Liver (tissue), 9 donors: ENCODE measurements around the gene SGMS1. TPM values are rescaled to one million over a fixed set of nuclear protein-coding genes. Genes with fewer than 3 reads are reported as not detected.

ENCODE experiments used
- DNase-seq: peaks from one replicate; pipeline ENCODE4 v3.0.0-alpha.2; 2017; ENCODE audit warnings: low spot score
- H3K27ac ChIP-seq, 2 donors: one replicate each; pipeline ENCODE4 v1.7.0; 2013; ENCODE audit warnings: inconsistent platforms in 2 of 2, low read length in 2 of 2, control low read depth in 1 of 2, low read depth in 1 of 2, mild to moderate bottlenecking in 1 of 2
- H3K27me3 ChIP-seq, 4 donors: one replicate each; pipeline versions ENCODE4 v1.6.1 to v1.7.0; 2013; ENCODE audit warnings: low read length in 3 of 4, inconsistent platforms in 1 of 4, mild to moderate bottlenecking in 1 of 4, moderate library complexity in 1 of 4; ENCODE audit not compliant: control insufficient read depth in 4 of 4, insufficient read depth in 4 of 4
- H3K36me3 ChIP-seq, 4 donors: one replicate each; pipeline versions ENCODE4 v1.6.1 to v1.7.0; 2013; ENCODE audit warnings: low read length in 3 of 4, mild to moderate bottlenecking in 3 of 4, low read depth in 1 of 4, moderate library complexity in 1 of 4; ENCODE audit not compliant: control insufficient read depth in 4 of 4, insufficient read depth in 3 of 4
- H3K4me1 ChIP-seq, 4 donors: one replicate each; pipeline versions ENCODE4 v1.6.1 to v1.7.0; 2013; ENCODE audit warnings: low read length in 3 of 4, mild to moderate bottlenecking in 3 of 4, moderate library complexity in 1 of 4; ENCODE audit not compliant: control insufficient read depth in 4 of 4, insufficient read depth in 4 of 4
- H3K4me3 ChIP-seq, 3 donors: one replicate each; pipeline versions ENCODE4 v1.6.1 to v1.7.0; 2013; ENCODE audit warnings: low read length in 3 of 3, control low read depth in 1 of 3, low read depth in 1 of 3, mild to moderate bottlenecking in 1 of 3
- H3K9ac ChIP-seq, 2 donors: one replicate each; pipeline ENCODE4 v1.7.0; 2013; ENCODE audit warnings: low read length in 2 of 2, mild to moderate bottlenecking in 2 of 2, moderate library complexity in 2 of 2, control low read depth in 1 of 2, low read depth in 1 of 2
- H3K9me3 ChIP-seq, 4 donors: one replicate each; pipeline versions ENCODE4 v1.6.1 to v1.7.0; 2013; ENCODE audit warnings: low read length in 3 of 4; ENCODE audit not compliant: control insufficient read depth in 4 of 4
- EGR1 ChIP-seq, 2 donors: IDR thresholded peaks; 2 replicates each; pipeline ENCODE4 v1.6.1; 2016 to 2018; ENCODE audit warnings: antibody characterized with exemption in 2 of 2, low read depth in 2 of 2
- FOXA1 ChIP-seq: IDR thresholded peaks from 2 replicates; pipeline ENCODE4 v1.6.1; 2016; ENCODE audit warnings: antibody characterized with exemption
- FOXA2 ChIP-seq: IDR thresholded peaks from 2 replicates; pipeline ENCODE4 v1.6.1; 2016; ENCODE audit warnings: antibody characterized with exemption
- GABPA ChIP-seq, 2 donors: IDR thresholded peaks in 1 of 2; conservative IDR thresholded peaks in 1 of 2; 2 replicates each; pipeline ENCODE4 v1.6.1; 2016; ENCODE audit warnings: antibody characterized with exemption in 2 of 2, mild to moderate bottlenecking in 1 of 2, moderate library complexity in 1 of 2
- HNF4A ChIP-seq, 2 donors: conservative IDR thresholded peaks; 2 replicates each; pipeline ENCODE4 v1.6.1; 2016; ENCODE audit warnings: antibody characterized with exemption in 2 of 2, mild to moderate bottlenecking in 2 of 2
- HNF4G ChIP-seq: IDR thresholded peaks from 2 replicates; pipeline ENCODE4 v1.6.1; 2016; ENCODE audit warnings: antibody characterized with exemption
- JUND ChIP-seq, 2 donors: IDR thresholded peaks; 2 replicates each; pipeline ENCODE4 v1.6.1; 2016; ENCODE audit warnings: antibody characterized with exemption in 2 of 2
- NR2F2 ChIP-seq: IDR thresholded peaks from 2 replicates; pipeline ENCODE4 v1.6.1; 2016; ENCODE audit warnings: antibody characterized with exemption
- RAD21 ChIP-seq, 2 donors: IDR thresholded peaks; 2 replicates each; pipeline ENCODE4 v1.6.1; 2016; ENCODE audit warnings: antibody characterized with exemption in 2 of 2, mild to moderate bottlenecking in 2 of 2
- RXRA ChIP-seq, 2 donors: IDR thresholded peaks; 2 replicates each; pipeline ENCODE4 v1.6.1; 2017 to 2018; ENCODE audit warnings: antibody characterized with exemption in 2 of 2, mild to moderate bottlenecking in 1 of 2
- SP1 ChIP-seq: IDR thresholded peaks from 2 replicates; pipeline ENCODE4 v1.6.1; 2018; ENCODE audit warnings: antibody characterized with exemption, mild to moderate bottlenecking
- TAF1 ChIP-seq: conservative IDR thresholded peaks from 2 replicates; pipeline ENCODE4 v1.6.1; 2016; ENCODE audit warnings: antibody characterized with exemption, mild to moderate bottlenecking
- YY1 ChIP-seq: IDR thresholded peaks from 2 replicates; pipeline ENCODE4 v1.6.1; 2016; ENCODE audit warnings: antibody characterized with exemption, mild to moderate bottlenecking
- WGBS: extraction: QIAGEN DNeasy Blood & Tissue Kit; methylation state at CpG from one replicate; pipeline ENCODE4 v1.1.7; 2013; 5-methylcytosine and 5-hydroxymethylcytosine counted together
- polyA plus RNA-seq, 2 donors: library from polyadenylated mRNA; stranded (reverse) in 1 of 2; unstranded in 1 of 2; fragments of 200-250 nt in 1 of 2; fragments of >200 nt in 1 of 2; fragmentation: Nextera tagmentation in 1 of 2; extraction: Ambion mirVana in 1 of 2; gene quantifications; one replicate each; pipeline versions ENCODE4 v1.2.1 to v1.2.3, GENCODE V29; 2013 to 2015
- total RNA-seq, 2 donors: library from RNA; depleted of rRNA; stranded (reverse); fragments of >200 nt; gene quantifications; one replicate each; pipeline ENCODE4 v1.2.3, GENCODE V29; 2014
- TF ChIP-seq, protein P1 (sequence below): IDR thresholded peaks from 2 replicates; pipeline ENCODE4 v1.6.1; 2016; ENCODE audit warnings: antibody characterized with exemption
- TF ChIP-seq, protein P2 (sequence below): IDR thresholded peaks from 2 replicates; pipeline ENCODE4 v1.6.1; 2016; ENCODE audit warnings: antibody characterized with exemption, mild to moderate bottlenecking
- TF ChIP-seq, protein P3 (sequence below): IDR thresholded peaks from 2 replicates; pipeline ENCODE4 v1.6.1; 2016; ENCODE audit warnings: antibody characterized with exemption
- TF ChIP-seq, protein P4 (sequence below): IDR thresholded peaks from 2 replicates; pipeline ENCODE4 v1.6.1; 2016; ENCODE audit warnings: antibody characterized with exemption
- TF ChIP-seq, protein P5 (sequence below): fragments of 150-350 bp; IDR thresholded peaks from 2 replicates; pipeline ENCODE4 v1.5.1; 2017; ENCODE audit warnings: improper control_type of control experiment, low read depth, low read length; ENCODE audit not compliant: missing input control
- donor health status: healthy.
- donor health status: healthy.
- donor health status: healthy.
- donor health status: healthy.
- donor health status: healthy.

Gene SGMS1
- total and polyA plus RNA-seq, 4 donors: 6.8 to 98.2 (median 21.1) TPM

DNA sequence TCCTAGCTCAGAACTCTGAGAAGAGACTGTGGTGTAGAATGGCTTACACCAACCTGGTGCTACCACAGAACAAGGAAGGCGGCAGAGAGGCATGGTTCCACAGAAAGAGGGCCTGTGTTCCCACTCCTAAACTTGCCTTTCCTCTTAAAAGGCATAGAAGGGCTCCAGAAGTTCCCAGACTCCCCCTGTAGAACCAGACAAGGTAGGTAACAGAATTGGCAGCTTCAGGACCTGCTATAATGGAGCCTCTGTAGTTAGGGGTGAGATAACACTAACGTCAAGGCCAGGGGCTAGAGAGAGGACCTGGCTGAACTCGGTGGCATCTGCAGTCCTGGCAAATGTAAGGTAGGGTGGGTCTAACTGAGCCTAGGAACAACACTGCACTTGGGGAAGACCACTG, 26.7 kb upstream of the SGMS1 start:
- H3K4me3 ChIP-seq: no peak overlapping the region
- no peaks in the 10 kb centered on the region for H3K9me3 ChIP-seq
- H3K9ac ChIP-seq: no peak overlapping the region
- TF ChIP-seq JUND (IDR thresholded peaks at IDR 0.05): no peak
- TF ChIP-seq RXRA (IDR thresholded peaks at IDR 0.05): no peak
- no peak for TF ChIP-seq FOXA2
- no peak for TF ChIP-seq YY1
- no peak for TF ChIP-seq HNF4G
- TF ChIP-seq HNF4A (conservative IDR thresholded peaks at IDR 0.05): no peak
- TF ChIP-seq, protein P1, sequence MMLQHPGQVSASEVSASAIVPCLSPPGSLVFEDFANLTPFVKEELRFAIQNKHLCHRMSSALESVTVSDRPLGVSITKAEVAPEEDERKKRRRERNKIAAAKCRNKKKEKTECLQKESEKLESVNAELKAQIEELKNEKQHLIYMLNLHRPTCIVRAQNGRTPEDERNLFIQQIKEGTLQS: no peak
- TF ChIP-seq RAD21 (IDR thresholded peaks at IDR 0.05): no peak
- TF ChIP-seq FOXA1: no peak
- no peak for TF ChIP-seq SP1
- no peak for TF ChIP-seq TAF1
- no peak for TF ChIP-seq EGR1 (IDR thresholded peaks at IDR 0.05; ENCODE audit: low read depth in 2 of 2)
- TF ChIP-seq NR2F2: no peak
- TF ChIP-seq, protein P2, sequence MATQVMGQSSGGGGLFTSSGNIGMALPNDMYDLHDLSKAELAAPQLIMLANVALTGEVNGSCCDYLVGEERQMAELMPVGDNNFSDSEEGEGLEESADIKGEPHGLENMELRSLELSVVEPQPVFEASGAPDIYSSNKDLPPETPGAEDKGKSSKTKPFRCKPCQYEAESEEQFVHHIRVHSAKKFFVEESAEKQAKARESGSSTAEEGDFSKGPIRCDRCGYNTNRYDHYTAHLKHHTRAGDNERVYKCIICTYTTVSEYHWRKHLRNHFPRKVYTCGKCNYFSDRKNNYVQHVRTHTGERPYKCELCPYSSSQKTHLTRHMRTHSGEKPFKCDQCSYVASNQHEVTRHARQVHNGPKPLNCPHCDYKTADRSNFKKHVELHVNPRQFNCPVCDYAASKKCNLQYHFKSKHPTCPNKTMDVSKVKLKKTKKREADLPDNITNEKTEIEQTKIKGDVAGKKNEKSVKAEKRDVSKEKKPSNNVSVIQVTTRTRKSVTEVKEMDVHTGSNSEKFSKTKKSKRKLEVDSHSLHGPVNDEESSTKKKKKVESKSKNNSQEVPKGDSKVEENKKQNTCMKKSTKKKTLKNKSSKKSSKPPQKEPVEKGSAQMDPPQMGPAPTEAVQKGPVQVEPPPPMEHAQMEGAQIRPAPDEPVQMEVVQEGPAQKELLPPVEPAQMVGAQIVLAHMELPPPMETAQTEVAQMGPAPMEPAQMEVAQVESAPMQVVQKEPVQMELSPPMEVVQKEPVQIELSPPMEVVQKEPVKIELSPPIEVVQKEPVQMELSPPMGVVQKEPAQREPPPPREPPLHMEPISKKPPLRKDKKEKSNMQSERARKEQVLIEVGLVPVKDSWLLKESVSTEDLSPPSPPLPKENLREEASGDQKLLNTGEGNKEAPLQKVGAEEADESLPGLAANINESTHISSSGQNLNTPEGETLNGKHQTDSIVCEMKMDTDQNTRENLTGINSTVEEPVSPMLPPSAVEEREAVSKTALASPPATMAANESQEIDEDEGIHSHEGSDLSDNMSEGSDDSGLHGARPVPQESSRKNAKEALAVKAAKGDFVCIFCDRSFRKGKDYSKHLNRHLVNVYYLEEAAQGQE: no peak
- TF ChIP-seq GABPA (IDR thresholded peaks at IDR 0.05 in 1 of 2, conservative IDR thresholded peaks at IDR 0.05 in 1 of 2): no peak
- TF ChIP-seq, protein P3, sequence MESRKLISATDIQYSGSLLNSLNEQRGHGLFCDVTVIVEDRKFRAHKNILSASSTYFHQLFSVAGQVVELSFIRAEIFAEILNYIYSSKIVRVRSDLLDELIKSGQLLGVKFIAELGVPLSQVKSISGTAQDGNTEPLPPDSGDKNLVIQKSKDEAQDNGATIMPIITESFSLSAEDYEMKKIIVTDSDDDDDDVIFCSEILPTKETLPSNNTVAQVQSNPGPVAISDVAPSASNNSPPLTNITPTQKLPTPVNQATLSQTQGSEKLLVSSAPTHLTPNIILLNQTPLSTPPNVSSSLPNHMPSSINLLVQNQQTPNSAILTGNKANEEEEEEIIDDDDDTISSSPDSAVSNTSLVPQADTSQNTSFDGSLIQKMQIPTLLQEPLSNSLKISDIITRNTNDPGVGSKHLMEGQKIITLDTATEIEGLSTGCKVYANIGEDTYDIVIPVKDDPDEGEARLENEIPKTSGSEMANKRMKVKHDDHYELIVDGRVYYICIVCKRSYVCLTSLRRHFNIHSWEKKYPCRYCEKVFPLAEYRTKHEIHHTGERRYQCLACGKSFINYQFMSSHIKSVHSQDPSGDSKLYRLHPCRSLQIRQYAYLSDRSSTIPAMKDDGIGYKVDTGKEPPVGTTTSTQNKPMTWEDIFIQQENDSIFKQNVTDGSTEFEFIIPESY: no peak
- TF ChIP-seq, protein P4, sequence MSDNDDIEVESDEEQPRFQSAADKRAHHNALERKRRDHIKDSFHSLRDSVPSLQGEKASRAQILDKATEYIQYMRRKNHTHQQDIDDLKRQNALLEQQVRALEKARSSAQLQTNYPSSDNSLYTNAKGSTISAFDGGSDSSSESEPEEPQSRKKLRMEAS: no peak
- TF ChIP-seq, protein P5, sequence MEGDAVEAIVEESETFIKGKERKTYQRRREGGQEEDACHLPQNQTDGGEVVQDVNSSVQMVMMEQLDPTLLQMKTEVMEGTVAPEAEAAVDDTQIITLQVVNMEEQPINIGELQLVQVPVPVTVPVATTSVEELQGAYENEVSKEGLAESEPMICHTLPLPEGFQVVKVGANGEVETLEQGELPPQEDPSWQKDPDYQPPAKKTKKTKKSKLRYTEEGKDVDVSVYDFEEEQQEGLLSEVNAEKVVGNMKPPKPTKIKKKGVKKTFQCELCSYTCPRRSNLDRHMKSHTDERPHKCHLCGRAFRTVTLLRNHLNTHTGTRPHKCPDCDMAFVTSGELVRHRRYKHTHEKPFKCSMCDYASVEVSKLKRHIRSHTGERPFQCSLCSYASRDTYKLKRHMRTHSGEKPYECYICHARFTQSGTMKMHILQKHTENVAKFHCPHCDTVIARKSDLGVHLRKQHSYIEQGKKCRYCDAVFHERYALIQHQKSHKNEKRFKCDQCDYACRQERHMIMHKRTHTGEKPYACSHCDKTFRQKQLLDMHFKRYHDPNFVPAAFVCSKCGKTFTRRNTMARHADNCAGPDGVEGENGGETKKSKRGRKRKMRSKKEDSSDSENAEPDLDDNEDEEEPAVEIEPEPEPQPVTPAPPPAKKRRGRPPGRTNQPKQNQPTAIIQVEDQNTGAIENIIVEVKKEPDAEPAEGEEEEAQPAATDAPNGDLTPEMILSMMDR: no peak
- no peaks in the 10 kb centered on the region for H3K36me3 ChIP-seq
- peaks cover 0 to 27% (median 15%) of the 10 kb centered on the region in 4 donors for H3K4me1 ChIP-seq
- no peaks in the 10 kb centered on the region for H3K27me3 ChIP-seq
- no peak for DNase-seq
- H3K27ac ChIP-seq: no peak overlapping the region
- 94% methylated on average over 3 of the region's 3 CpGs for WGBS

DNA sequence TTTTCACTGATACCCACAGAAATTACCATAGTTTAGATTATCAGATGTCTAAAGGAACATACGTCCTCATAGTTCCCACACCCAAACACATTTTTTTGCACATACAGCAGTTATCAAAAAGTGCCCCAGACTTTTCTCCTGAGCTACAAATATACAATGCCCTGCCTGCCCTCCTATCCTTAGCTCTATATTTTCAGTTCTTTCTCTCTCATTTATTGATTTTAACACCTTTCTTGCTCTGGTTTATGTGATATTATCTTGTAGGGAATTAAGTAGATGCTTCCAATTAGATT, 25.1 kb upstream of the SGMS1 start:
- Histone ChIP-seq H3K4me1 (peaks cover 1 to 24% (median 15%) of the 10 kb centered on the region in 4 donors), H3K27me3 (no peaks in the 10 kb centered on the region), H3K9me3 (no peaks in the 10 kb centered on the region), H3K36me3 (no peaks in the 10 kb centered on the region), H3K9ac (no peak overlapping the region), H3K27ac (peak overlapping the region; percentile 42 to 63), H3K4me3 (no peak overlapping the region)
- 22% methylated on average over 1 of the region's 1 CpG for WGBS
- DNase-seq: no peak
- TF ChIP-seq SP1 (no peak), FOXA2 (no peak), YY1 (peak; percentile 9)
- TF ChIP-seq, protein P2: peak; percentile 24
